ENCODE data around the gene GJD4. TPM values are rescaled to one million over a fixed set of nuclear protein-coding genes. Genes with fewer than 3 reads are reported as not detected.

The GJD4 gene
- total RNA-seq, 2 donors from 2014 or later = not detected

- peak overlapping the region; percentile 69 for H3K4me3 ChIP-seq
- no peaks in the 10 kb centered on the region for H3K36me3 ChIP-seq
- TF ChIP-seq CTCF (IDR thresholded peaks at IDR 0.05) = no peak
- DNase-seq (ENCODE audit: low spot score) (no peak), ATAC-seq (ENCODE audit: insufficient number of reproducible peaks, low FRiP score, low read depth) (no peak)
- peaks cover 4 to 10% of the 10 kb centered on the region in 2 donors for H3K4me1 ChIP-seq (ENCODE audit: control insufficient read depth in 1 of 2, low read depth in 2 of 2)
- no peaks in the 10 kb centered on the region for H3K9me3 ChIP-seq
- H3K27ac ChIP-seq = no peak overlapping the region
- no peaks in the 10 kb centered on the region for H3K27me3 ChIP-seq (replicated peaks; ENCODE audit: insufficient read depth)
Observed at GRCh38 chr10:35607475-35608327, 2.6 kb downstream of the GJD4 start.

- TF ChIP-seq CTCF (IDR thresholded peaks at IDR 0.05) = no peak
- DNase-seq (ENCODE audit: low spot score) (no peak), ATAC-seq (ENCODE audit: insufficient number of reproducible peaks, low FRiP score, low read depth) (no peak)
- Histone ChIP-seq H3K4me3 (peak overlapping the region; percentile 69), H3K9me3 (no peaks in the 10 kb centered on the region), H3K27ac (no peak overlapping the region), H3K36me3 (no peaks in the 10 kb centered on the region), H3K27me3 (replicated peaks; ENCODE audit: insufficient read depth) (no peaks in the 10 kb centered on the region), H3K4me1 (ENCODE audit: control insufficient read depth in 1 of 2, low read depth in 2 of 2) (peaks cover 4 to 10% of the 10 kb centered on the region in 2 donors)
Observed at GRCh38 chr10:35608328-35608672, 3.2 kb downstream of the GJD4 start.

GRCh38 chr10:35611750-35612149, 6.6 kb downstream of the GJD4 start:
- Histone ChIP-seq H3K9me3 (no peaks in the 10 kb centered on the region), H3K4me1 (ENCODE audit: control insufficient read depth in 1 of 2, low read depth in 2 of 2) (peaks cover 4 to 10% of the 10 kb centered on the region in 2 donors), H3K4me3 (no peak overlapping the region), H3K36me3 (no peaks in the 10 kb centered on the region), H3K27me3 (replicated peaks; ENCODE audit: insufficient read depth) (no peaks in the 10 kb centered on the region), H3K27ac (no peak overlapping the region)
- TF ChIP-seq CTCF (IDR thresholded peaks at IDR 0.05) = no peak
- ATAC-seq (ENCODE audit: insufficient number of reproducible peaks, low FRiP score, low read depth) (no peak), DNase-seq (ENCODE audit: low spot score) (no peak)

- no peak for TF ChIP-seq CTCF (IDR thresholded peaks at IDR 0.05)
- ATAC-seq (ENCODE audit: insufficient number of reproducible peaks, low FRiP score, low read depth) (no peak), DNase-seq (ENCODE audit: low spot score) (no peak)
- no peaks in the 10 kb centered on the region for H3K9me3 ChIP-seq
- peaks cover 4 to 10% of the 10 kb centered on the region in 2 donors for H3K4me1 ChIP-seq (ENCODE audit: control insufficient read depth in 1 of 2, low read depth in 2 of 2)
- H3K36me3 ChIP-seq = no peaks in the 10 kb centered on the region
- H3K27me3 ChIP-seq (replicated peaks; ENCODE audit: insufficient read depth) = no peaks in the 10 kb centered on the region
- no peak overlapping the region for H3K4me3 ChIP-seq
- H3K27ac ChIP-seq = no peak overlapping the region
Observed at GRCh38 chr10:35612385-35613106, 7.4 kb downstream of the GJD4 start.

GRCh38 chr10:35613107-35613440, 7.9 kb downstream of the GJD4 start:
- Histone ChIP-seq H3K27ac (no peak overlapping the region), H3K4me1 (ENCODE audit: control insufficient read depth in 1 of 2, low read depth in 2 of 2) (peaks cover 3 to 4% of the 10 kb centered on the region in 2 donors), H3K9me3 (no peaks in the 10 kb centered on the region), H3K36me3 (no peaks in the 10 kb centered on the region), H3K27me3 (replicated peaks; ENCODE audit: insufficient read depth) (no peaks in the 10 kb centered on the region), H3K4me3 (no peak overlapping the region)
- TF ChIP-seq CTCF (IDR thresholded peaks at IDR 0.05) = no peak
- DNase-seq (ENCODE audit: low spot score) (no peak), ATAC-seq (ENCODE audit: insufficient number of reproducible peaks, low FRiP score, low read depth) (no peak)

Data from thoracic aorta (tissue), 2 donors.